ENCODE measurements around the gene ANKRD45.
"Not testable (repeated sequence)": the region's sequence is repeated elsewhere in the genome, so short reads cannot be mapped to it uniquely, and the experiment has no call there.

Gene ANKRD45

GRCh38 chr1:173669491-173669941 is at the start of gene ANKRD45:
ANKRD45 (minus strand) TSS chr1:173669851; CDS start chr1:173659418, 10,433 bp downstream.
- DNase-seq (ENCODE audit: low read depth in 2 of 2): peak in 1 of 2 donors; percentile 8

GRCh38 chr1:173717238-173717637 is 47.6 kb upstream of the ANKRD45 start:
- no peak for DNase-seq (ENCODE audit: low read depth in 2 of 2)

- DNase-seq (ENCODE audit: low read depth in 2 of 2): no peak
These were observed 45.8 kb upstream of the ANKRD45 start for GRCh38 chr1:173715538-173715844.

- DNase-seq (ENCODE audit: low read depth in 2 of 2): peak; percentile 73 to 78
These were observed 45.3 kb upstream of the ANKRD45 start, which contains the start of gene KLHL20 for GRCh38 chr1:173714759-173715537. KLHL20 (plus strand) TSS chr1:173714981; CDS start chr1:173716044, 1,063 bp downstream.

- DNase-seq (ENCODE audit: low read depth in 2 of 2): no peak
These were observed 44.7 kb upstream of the ANKRD45 start for GRCh38 chr1:173714441-173714758.

GRCh38 chr1:173708787-173709186 is 39.1 kb upstream of the ANKRD45 start:
- DNase-seq (ENCODE audit: low read depth in 2 of 2): no peak

- no peak for DNase-seq (ENCODE audit: low read depth in 2 of 2)
These were observed 35.5 kb upstream of the ANKRD45 start for GRCh38 chr1:173705117-173705516.

- DNase-seq (ENCODE audit: low read depth in 2 of 2): no peak
These were observed 33.1 kb upstream of the ANKRD45 start for GRCh38 chr1:173702736-173703135.

- DNase-seq (ENCODE audit: low read depth in 2 of 2): not testable (repeated sequence)
These were observed 31.6 kb upstream of the ANKRD45 start for GRCh38 chr1:173701299-173701698.

- no peak for DNase-seq (ENCODE audit: low read depth in 2 of 2)
These were observed 23.6 kb upstream of the ANKRD45 start for GRCh38 chr1:173693238-173693637.

- no peak for DNase-seq (ENCODE audit: low read depth in 2 of 2)
These were observed 18.6 kb upstream of the ANKRD45 start for GRCh38 chr1:173688300-173688699.

GRCh38 chr1:173685121-173685520 is 15.5 kb upstream of the ANKRD45 start:
- not testable (repeated sequence) for DNase-seq (ENCODE audit: low read depth in 2 of 2)

- not testable (repeated sequence) for DNase-seq (ENCODE audit: low read depth in 2 of 2)
These were observed 14.2 kb upstream of the ANKRD45 start for GRCh38 chr1:173683838-173684237.

GRCh38 chr1:173682184-173682583 is 12.5 kb upstream of the ANKRD45 start:
- DNase-seq (ENCODE audit: low read depth in 2 of 2): no peak

GRCh38 chr1:173680152-173680551 is 10.5 kb upstream of the ANKRD45 start:
- DNase-seq (ENCODE audit: low read depth in 2 of 2): not testable (repeated sequence)

- DNase-seq (ENCODE audit: low read depth in 2 of 2): not testable (repeated sequence)
These were observed 4.8 kb upstream of the ANKRD45 start for GRCh38 chr1:173674496-173674895.

GRCh38 chr1:173666646-173667045 is 3.0 kb downstream of the ANKRD45 start:
- DNase-seq (ENCODE audit: low read depth in 2 of 2): no peak

GRCh38 chr1:173663159-173663558 is 6.5 kb downstream of the ANKRD45 start:
- DNase-seq (ENCODE audit: low read depth in 2 of 2): no peak

GRCh38 chr1:173661763-173662162 is 7.9 kb downstream of the ANKRD45 start:
- DNase-seq (ENCODE audit: low read depth in 2 of 2): no peak

GRCh38 chr1:173661271-173661670 is 8.4 kb downstream of the ANKRD45 start:
- no peak for DNase-seq (ENCODE audit: low read depth in 2 of 2)

GRCh38 chr1:173660306-173660705 is 9.3 kb downstream of the ANKRD45 start:
- DNase-seq (ENCODE audit: low read depth in 2 of 2): no peak

GRCh38 chr1:173648880-173649605 is 20.6 kb downstream of the ANKRD45 start:
- no peak for DNase-seq (ENCODE audit: low read depth in 2 of 2)

- no peak for DNase-seq (ENCODE audit: low read depth in 2 of 2)
These were observed 23.0 kb downstream of the ANKRD45 start for GRCh38 chr1:173646656-173647055.

Data from stimulated activated CD8-positive, alpha-beta memory T cell treated with anti-CD3 and anti-CD28 coated beads, Interleukin-15, amount 100 ng/mL, for 48 hours (primary cell).